Sigmoid colon (tissue), 4 donors: ENCODE data around the gene ANTXRL.

Experiments used
- CTCF ChIP-seq, 4 experiments: fragments of 450-650 bp in 3 of 4; fragments of 200-600 bp in 1 of 4; IDR thresholded peaks; one replicate each; pipeline ENCODE4 v1.5.1; 2016 to 2019; ENCODE audit warnings: antibody characterized with exemption in 4 of 4, mild to moderate bottlenecking in 3 of 4, moderate library complexity in 2 of 4
- POLR2AphosphoS5 ChIP-seq, 4 donors: sonication (generic); formaldehyde crosslinking; IDR thresholded peaks; one replicate each; pipeline ENCODE4 v1.6.1; 2017; ENCODE audit warnings: antibody characterized with exemption in 4 of 4

- TF ChIP-seq POLR2AphosphoS5 (IDR thresholded peaks at IDR 0.05) (no peak), CTCF (IDR thresholded peaks at IDR 0.05) (no peak)
Observed at GRCh38 chr10:46311501-46311951, 24.7 kb downstream of the ANTXRL start.
